Stimulated activated CD4-positive, alpha-beta T cell treated with anti-CD3 and anti-CD28 coated beads, Interleukin-4, amount 100 ng/mL, for 4 hours (primary cell): ENCODE measurements around the gene ZNF780A.
"Not testable (repeated sequence)": the region's sequence is repeated elsewhere in the genome, so short reads cannot be mapped to it uniquely, and the experiment has no call there.

Source experiments
- DNase-seq, 2 experiments: peaks; one replicate each; pipeline ENCODE4 v3.0.0-alpha.2; 2020

Gene ZNF780A

GRCh38 chr19:40090241-40091204 is at the start of gene ZNF780A:
Gene ZNF780A, minus strand, starts transcription at chr19:40090943. Its CDS starts 6,190 bp downstream, at chr19:40084753.
- DNase-seq: peak; percentile 69 to 70

- no peak for DNase-seq
These were observed 49.0 kb upstream of the ZNF780A start for GRCh38 chr19:40139533-40140287.

- no peak for DNase-seq
These were observed 46.1 kb upstream of the ZNF780A start for GRCh38 chr19:40136818-40137217.

GRCh38 chr19:40134866-40135265 is 44.1 kb upstream of the ZNF780A start:
- DNase-seq: no peak

- DNase-seq: no peak
These were observed 42.7 kb upstream of the ZNF780A start for GRCh38 chr19:40133491-40133890.

GRCh38 chr19:40130013-40130412 is 39.3 kb upstream of the ZNF780A start:
- DNase-seq: no peak

GRCh38 chr19:40129425-40129824 is 38.7 kb upstream of the ZNF780A start:
- no peak for DNase-seq

- no peak for DNase-seq
These were observed 38.2 kb upstream of the ZNF780A start for GRCh38 chr19:40128991-40129390.

GRCh38 chr19:40119380-40119779 is 28.6 kb upstream of the ZNF780A start:
- no peak for DNase-seq

- not testable (repeated sequence) for DNase-seq
These were observed 27.9 kb upstream of the ZNF780A start for GRCh38 chr19:40118638-40119037.

- no peak for DNase-seq
These were observed 25.3 kb upstream of the ZNF780A start for GRCh38 chr19:40116075-40116474.

GRCh38 chr19:40114119-40114518 is 23.4 kb upstream of the ZNF780A start:
- DNase-seq: not testable (repeated sequence)

GRCh38 chr19:40112271-40112670 is 21.5 kb upstream of the ZNF780A start:
- not testable (repeated sequence) for DNase-seq

GRCh38 chr19:40110570-40110969 is 19.8 kb upstream of the ZNF780A start:
- DNase-seq: no peak

- DNase-seq: no peak
These were observed 14.0 kb upstream of the ZNF780A start for GRCh38 chr19:40104754-40105153.

GRCh38 chr19:40103600-40103999 is 12.9 kb upstream of the ZNF780A start:
- DNase-seq: no peak

GRCh38 chr19:40101813-40102212 is 11.1 kb upstream of the ZNF780A start:
- DNase-seq: no peak

- no peak for DNase-seq
These were observed 2.7 kb upstream of the ZNF780A start for GRCh38 chr19:40093416-40093815.

- DNase-seq: no peak
These were observed 724 bp upstream of the ZNF780A start for GRCh38 chr19:40091205-40092129.

GRCh38 chr19:40089462-40089861 is 1.3 kb downstream of the ZNF780A start:
- no peak for DNase-seq

- no peak for DNase-seq
These were observed 2.3 kb downstream of the ZNF780A start for GRCh38 chr19:40088299-40089047.

- no peak for DNase-seq
These were observed 5.8 kb downstream of the ZNF780A start for GRCh38 chr19:40084948-40085347.
